Stimulated activated CD8-positive, alpha-beta memory T cell treated with anti-CD3 and anti-CD28 coated beads, Interleukin-7, amount 100 ng/mL, for 24 hours (primary cell): ENCODE results near the gene CSPG5.

Source experiments
- DNase-seq: peaks from one replicate; pipeline ENCODE4 v3.0.0-alpha.2; 2020; ENCODE audit warnings: low read depth

Gene CSPG5

GRCh38 chr3:47578691-47579632, at the start of gene CSPG5:
TSS of gene CSPG5 (minus strand) at chr3:47578865. CDS start at chr3:47578693, 172 bp downstream.
- no peak for DNase-seq

- DNase-seq = no peak
These were observed 49.8 kb upstream of the CSPG5 start for GRCh38 chr3:47628426-47628825.

- DNase-seq = no peak
These were observed 44.2 kb upstream of the CSPG5 start for GRCh38 chr3:47622671-47623461.

GRCh38 chr3:47617086-47618010, 38.7 kb upstream of the CSPG5 start:
- DNase-seq = no peak

- no peak for DNase-seq
These were observed 36.1 kb upstream of the CSPG5 start for GRCh38 chr3:47614788-47615187.

GRCh38 chr3:47613722-47614121, 35.1 kb upstream of the CSPG5 start:
- DNase-seq = no peak

GRCh38 chr3:47612879-47613278, 34.2 kb upstream of the CSPG5 start:
- no peak for DNase-seq

- no peak for DNase-seq
These were observed 33.5 kb upstream of the CSPG5 start for GRCh38 chr3:47612178-47612577.

GRCh38 chr3:47611576-47611975, 32.9 kb upstream of the CSPG5 start:
- no peak for DNase-seq

- no peak for DNase-seq
These were observed 31.9 kb upstream of the CSPG5 start for GRCh38 chr3:47610583-47610982.

GRCh38 chr3:47607335-47607734, 28.7 kb upstream of the CSPG5 start:
- DNase-seq = no peak

GRCh38 chr3:47606165-47606564, 27.5 kb upstream of the CSPG5 start:
- DNase-seq = no peak

GRCh38 chr3:47605652-47606051, 27.0 kb upstream of the CSPG5 start:
- DNase-seq = no peak

GRCh38 chr3:47604145-47604544, 25.5 kb upstream of the CSPG5 start:
- no peak for DNase-seq

- DNase-seq = no peak
These were observed 24.7 kb upstream of the CSPG5 start for GRCh38 chr3:47603332-47603731.

GRCh38 chr3:47601281-47601680, 22.6 kb upstream of the CSPG5 start:
- DNase-seq = no peak

GRCh38 chr3:47594792-47595191, 16.1 kb upstream of the CSPG5 start:
- DNase-seq = no peak

GRCh38 chr3:47592066-47592795, 13.6 kb upstream of the CSPG5 start:
- no peak for DNase-seq

GRCh38 chr3:47590216-47590615, 11.6 kb upstream of the CSPG5 start:
- no peak for DNase-seq

- DNase-seq = no peak
These were observed 9.9 kb upstream of the CSPG5 start for GRCh38 chr3:47588587-47588986.

GRCh38 chr3:47588053-47588452, 9.4 kb upstream of the CSPG5 start:
- DNase-seq = no peak
